DOHH2 (cell line): ENCODE measurements around the gene CBFA2T3.

Experiments
- H3F3A ChIP-seq: fragments of 200-600 bp; sonication (generic), shearing (Covaris generic); 2 replicates; pipeline ENCODE4 v1.6.0; 2016; ENCODE audit warnings: antibody characterized with exemption, mild to moderate bottlenecking; ENCODE audit not compliant: control insufficient read depth, insufficient read depth
- H3K27ac ChIP-seq: fragments of 200-600 bp; sonication (generic); 2 replicates; pipeline ENCODE4 v1.5.1; 2014; ENCODE audit warnings: low read depth, mild to moderate bottlenecking, low read length, moderate library complexity
- H3K27me3 ChIP-seq: fragments of 200-600 bp; sonication (generic); 2 replicates; pipeline ENCODE4 v1.6.1; 2014; ENCODE audit warnings: mild to moderate bottlenecking, low read length, mixed read lengths; ENCODE audit not compliant: control insufficient read depth
- H3K36me3 ChIP-seq: fragments of 200-600 bp; sonication (generic); 2 replicates; pipeline ENCODE4 v1.6.1; 2014; ENCODE audit warnings: mild to moderate bottlenecking, low read length, moderate library complexity, mixed read lengths; ENCODE audit not compliant: control insufficient read depth
- H3K4me1 ChIP-seq: fragments of 200-600 bp; sonication (generic); 2 replicates; pipeline ENCODE4 v1.6.1; 2014; ENCODE audit warnings: mild to moderate bottlenecking, low read length, mixed read lengths; ENCODE audit not compliant: control insufficient read depth
- H3K4me2 ChIP-seq: fragments of 200-600 bp; sonication (generic); 2 replicates; pipeline ENCODE4 v1.6.0; 2014; ENCODE audit warnings: mild to moderate bottlenecking, low read length, moderate library complexity
- H3K4me3 ChIP-seq: fragments of 200-600 bp; sonication (generic); 2 replicates; pipeline ENCODE4 v1.5.1; 2014; ENCODE audit warnings: mild to moderate bottlenecking, low read length, mixed read lengths
- H3K79me2 ChIP-seq: fragments of 200-600 bp; sonication (generic); 2 replicates; pipeline ENCODE4 v1.6.1; 2014; ENCODE audit warnings: mild to moderate bottlenecking, low read length, mixed read lengths; ENCODE audit not compliant: control insufficient read depth
- H3K9me2 ChIP-seq: fragments of 200-600 bp; sonication (generic); replicated peaks from 2 replicates; pipeline ENCODE4 v1.6.1; 2014; ENCODE audit warnings: mild to moderate bottlenecking, low read length, mixed read lengths; ENCODE audit not compliant: control insufficient read depth
- H3K9me3 ChIP-seq: fragments of 200-600 bp; sonication (generic); 2 replicates; pipeline ENCODE4 v1.6.1; 2014; ENCODE audit warnings: antibody characterized with exemption, low read length, mixed read lengths; ENCODE audit not compliant: control insufficient read depth, insufficient read depth
- H4K20me1 ChIP-seq: fragments of 200-600 bp; sonication (generic); 2 replicates; pipeline ENCODE4 v1.6.0; 2014; ENCODE audit warnings: low read depth, mild to moderate bottlenecking, antibody characterized with exemption, low read length, moderate library complexity; ENCODE audit not compliant: control insufficient read depth, insufficient read depth
- EZH2phosphoT487 ChIP-seq: fragments of 200-600 bp; sonication (generic); IDR thresholded peaks from 2 replicates; pipeline ENCODE4 v1.6.1; 2017; ENCODE audit warnings: borderline replicate concordance, mild to moderate bottlenecking, antibody characterized with exemption, low read length, moderate library complexity, mixed read lengths
- TF ChIP-seq, protein P1 (sequence below): fragments of 200-600 bp; sonication (generic); IDR thresholded peaks from one replicate; pipeline ENCODE4 v1.5.1; 2014; ENCODE audit warnings: antibody characterized with exemption, mild to moderate bottlenecking, low read depth, low read length; ENCODE audit not compliant: poor library complexity, severe bottlenecking

CBFA2T3 gene

GRCh38 chr16:88931936-88932335 is 45.1 kb downstream of the CBFA2T3 start:
- Histone ChIP-seq H3K27me3 (no peaks in the 10 kb centered on the region), H3K4me2 (no peak overlapping the region), H4K20me1 (peaks cover 16% of the 10 kb centered on the region), H3K9me2 (no peaks in the 10 kb centered on the region), H3K27ac (no peak overlapping the region), H3K36me3 (peaks cover 25% of the 10 kb centered on the region), H3K4me3 (no peak overlapping the region), H3K79me2 (peaks cover 96% of the 10 kb centered on the region), H3K9me3 (no peaks in the 10 kb centered on the region), H3F3A (no peaks in the 10 kb centered on the region), H3K4me1 (peaks cover 13% of the 10 kb centered on the region)
- TF ChIP-seq, protein P1, sequence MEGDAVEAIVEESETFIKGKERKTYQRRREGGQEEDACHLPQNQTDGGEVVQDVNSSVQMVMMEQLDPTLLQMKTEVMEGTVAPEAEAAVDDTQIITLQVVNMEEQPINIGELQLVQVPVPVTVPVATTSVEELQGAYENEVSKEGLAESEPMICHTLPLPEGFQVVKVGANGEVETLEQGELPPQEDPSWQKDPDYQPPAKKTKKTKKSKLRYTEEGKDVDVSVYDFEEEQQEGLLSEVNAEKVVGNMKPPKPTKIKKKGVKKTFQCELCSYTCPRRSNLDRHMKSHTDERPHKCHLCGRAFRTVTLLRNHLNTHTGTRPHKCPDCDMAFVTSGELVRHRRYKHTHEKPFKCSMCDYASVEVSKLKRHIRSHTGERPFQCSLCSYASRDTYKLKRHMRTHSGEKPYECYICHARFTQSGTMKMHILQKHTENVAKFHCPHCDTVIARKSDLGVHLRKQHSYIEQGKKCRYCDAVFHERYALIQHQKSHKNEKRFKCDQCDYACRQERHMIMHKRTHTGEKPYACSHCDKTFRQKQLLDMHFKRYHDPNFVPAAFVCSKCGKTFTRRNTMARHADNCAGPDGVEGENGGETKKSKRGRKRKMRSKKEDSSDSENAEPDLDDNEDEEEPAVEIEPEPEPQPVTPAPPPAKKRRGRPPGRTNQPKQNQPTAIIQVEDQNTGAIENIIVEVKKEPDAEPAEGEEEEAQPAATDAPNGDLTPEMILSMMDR = no peak
- no peak for TF ChIP-seq EZH2phosphoT487

DNA sequence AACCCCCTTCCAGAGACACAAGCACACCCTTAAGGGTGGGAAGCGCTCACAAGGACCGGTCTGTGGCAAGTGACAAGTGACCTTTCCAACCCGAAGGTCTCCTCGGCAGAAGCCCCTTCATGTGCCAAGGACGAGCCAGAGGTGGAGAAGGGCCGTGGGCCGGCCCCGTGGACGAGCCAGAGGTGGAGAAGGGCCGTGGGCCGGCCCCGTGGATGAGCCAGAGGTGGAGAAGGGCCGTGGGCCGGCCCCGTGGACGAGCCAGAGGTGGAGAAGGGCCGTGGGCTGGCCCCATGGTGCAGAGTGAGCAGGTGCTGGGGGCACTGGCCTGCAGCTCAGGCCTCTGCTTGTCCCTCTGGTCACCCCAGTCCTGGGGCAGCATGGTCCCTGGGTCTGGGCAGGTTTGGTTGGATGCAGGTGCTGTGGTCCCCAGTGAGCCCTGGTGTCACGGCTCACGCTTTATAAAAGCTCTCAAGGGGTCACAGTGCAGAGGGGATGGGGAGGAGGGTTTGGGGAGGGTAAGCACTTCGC is 45.6 kb downstream of the CBFA2T3 start:
- H3K9me2 ChIP-seq = no peaks in the 10 kb centered on the region
- no peak for TF ChIP-seq EZH2phosphoT487
- TF ChIP-seq, protein P1 = no peak
- peaks cover 13% of the 10 kb centered on the region for H3K4me1 ChIP-seq
- H3K4me2 ChIP-seq = no peak overlapping the region
- H3F3A ChIP-seq = no peaks in the 10 kb centered on the region
- H3K79me2 ChIP-seq = peaks cover 96% of the 10 kb centered on the region
- H3K27ac ChIP-seq = no peak overlapping the region
- no peaks in the 10 kb centered on the region for H3K9me3 ChIP-seq
- peaks cover 26% of the 10 kb centered on the region for H3K36me3 ChIP-seq
- peaks cover 15% of the 10 kb centered on the region; the same call in 1 of the 2 replicates for H4K20me1 ChIP-seq
- H3K4me3 ChIP-seq = no peak overlapping the region
- H3K27me3 ChIP-seq = no peaks in the 10 kb centered on the region

- Histone ChIP-seq H3K9me3 (no peaks in the 10 kb centered on the region), H3K27ac (no peak overlapping the region), H3K9me2 (no peaks in the 10 kb centered on the region), H3K4me1 (peaks cover 13% of the 10 kb centered on the region), H3K36me3 (peaks cover 25% of the 10 kb centered on the region), H3K27me3 (no peaks in the 10 kb centered on the region), H3K4me2 (no peak overlapping the region), H3F3A (no peaks in the 10 kb centered on the region), H3K4me3 (no peak overlapping the region), H4K20me1 (peaks cover 9% of the 10 kb centered on the region; the same call in 1 of the 2 replicates), H3K79me2 (peaks cover 96% of the 10 kb centered on the region)
- TF ChIP-seq, protein P1 = no peak
- no peak for TF ChIP-seq EZH2phosphoT487
Observed at GRCh38 chr16:88930716-88931115, 46.3 kb downstream of the CBFA2T3 start.
